Mammary epithelial cell (primary cell): ENCODE measurements around the gene SLC6A1.

Experiments used
- CTCF ChIP-seq, 2 donors: IDR thresholded peaks in 1 of 2; conservative IDR thresholded peaks in 1 of 2; 2 replicates each; pipeline ENCODE4 v1.5.1; 2011 to 2012; ENCODE audit warnings: inconsistent platforms in 2 of 2, low read length in 2 of 2, mild to moderate bottlenecking in 2 of 2, control low read depth in 1 of 2, low read depth in 1 of 2; ENCODE audit not compliant: insufficient read depth in 1 of 2; ENCODE audit errors: extremely low read depth in 1 of 2
- EZH2 ChIP-seq: IDR thresholded peaks from 2 replicates; pipeline ENCODE4 v1.6.1; 2012; ENCODE audit warnings: low read length, inconsistent platforms, borderline replicate concordance

- TF ChIP-seq CTCF (conservative IDR thresholded peaks at IDR 0.05 in 1 of 2, IDR thresholded peaks at IDR 0.05 in 1 of 2; ENCODE audit: extremely low read depth in 1 of 2, insufficient read depth in 1 of 2, low read depth in 1 of 2, low read length in 2 of 2) (no peak), EZH2 (no peak)
Measured at GRCh38 chr3:10960255-10960654, 32.3 kb upstream of the SLC6A1 start.
